ENCODE measurements around the gene TMUB1.
A peak's percentile ranks its signal among the peaks of the same experiment; 100 is the strongest.

Gene TMUB1

GRCh38 chr7:151121380-151122170 lies 38.3 kb upstream of the TMUB1 start:
- no peak for DNase-seq

DNA sequence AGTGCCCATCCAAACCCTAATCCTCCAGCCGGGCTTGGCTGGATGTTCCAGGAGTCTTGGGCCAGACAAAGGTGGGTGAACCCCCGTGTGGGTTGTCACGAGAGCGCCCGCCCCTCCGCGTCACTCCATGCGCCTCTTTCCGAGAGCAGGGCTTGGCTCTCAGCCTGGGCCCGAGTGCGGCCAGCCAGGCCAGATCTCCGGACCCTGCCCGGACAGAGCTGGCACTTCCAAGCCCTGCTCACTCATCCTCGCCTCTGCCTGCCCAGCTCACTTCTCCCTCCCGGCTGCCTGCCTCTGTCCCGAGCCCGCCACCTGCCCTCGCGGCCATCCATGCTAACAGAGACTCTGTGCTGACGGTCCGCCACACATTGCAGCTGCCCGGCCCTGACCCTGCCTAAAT lies 37.6 kb upstream of the TMUB1 start:
- DNase-seq: no peak

DNA sequence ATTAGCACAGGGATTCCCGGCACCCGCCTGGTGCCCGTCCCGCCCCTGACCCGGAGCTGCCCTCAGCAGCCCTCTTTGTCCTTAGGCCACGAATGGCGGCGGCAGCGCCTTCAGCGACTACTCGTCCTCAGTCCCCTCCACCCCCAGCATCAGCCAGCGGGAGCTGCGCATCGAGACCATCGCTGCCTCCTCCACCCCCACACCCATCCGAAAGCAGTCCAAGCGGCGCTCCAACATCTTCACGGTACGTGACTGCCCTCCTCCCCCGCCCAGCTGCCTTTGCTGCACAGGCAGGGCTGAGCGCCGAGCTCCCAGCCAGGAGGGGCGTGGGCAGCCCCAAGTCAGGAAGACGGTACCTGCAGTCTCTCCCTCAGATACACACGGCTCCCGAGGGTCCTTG lies 36.6 kb upstream of the TMUB1 start:
- DNase-seq: no peak

- DNase-seq: no peak
Observed at GRCh38 chr7:151119055-151119415, 35.7 kb upstream of the TMUB1 start.

DNA sequence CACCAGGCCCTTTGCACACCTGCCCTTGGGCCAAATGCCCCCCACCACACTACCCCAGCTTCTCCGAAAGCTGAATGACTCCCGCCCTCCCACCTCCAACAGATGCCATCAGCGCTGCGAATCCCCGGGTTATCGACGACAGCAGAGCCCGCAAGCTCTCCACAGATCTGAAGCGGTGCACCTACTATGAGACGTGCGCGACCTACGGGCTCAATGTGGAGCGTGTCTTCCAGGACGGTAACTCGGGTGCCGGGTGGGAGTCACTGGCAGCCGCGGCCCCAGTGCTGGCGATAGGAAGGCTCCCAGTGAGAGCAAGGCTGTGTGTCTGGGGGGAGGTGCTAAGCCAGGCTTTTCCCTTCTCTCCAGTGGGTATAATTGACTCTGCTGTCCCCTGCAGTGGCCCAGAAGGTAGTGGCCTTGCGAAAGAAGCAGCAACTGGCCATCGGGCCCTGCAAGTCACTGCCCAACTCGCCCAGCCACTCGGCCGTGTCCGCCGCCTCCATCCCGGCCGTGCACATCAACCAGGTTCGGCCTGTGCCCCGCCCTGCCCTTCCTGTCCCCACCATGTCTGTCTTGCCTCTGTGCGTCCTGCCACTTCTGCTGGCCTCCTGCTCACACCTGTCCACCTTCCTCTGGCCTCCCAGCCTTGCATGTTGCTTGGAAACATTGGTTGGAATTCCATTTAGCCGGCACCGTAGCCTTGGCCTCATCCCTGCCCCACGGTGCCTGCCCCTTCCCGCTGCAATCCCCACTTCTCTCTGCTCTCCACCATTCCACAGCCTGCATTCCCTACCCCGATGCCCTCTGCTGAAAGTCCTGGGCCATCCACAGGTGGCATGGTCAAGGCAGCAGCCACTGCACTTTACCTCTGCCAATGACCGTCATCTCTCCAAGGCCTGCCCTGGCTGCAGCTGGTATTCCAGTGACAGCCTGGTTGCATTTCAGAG lies 35.1 kb upstream of the TMUB1 start:
- no peak for DNase-seq

GRCh38 chr7:151117565-151117964 lies 34.3 kb upstream of the TMUB1 start:
- DNase-seq: no peak

DNA sequence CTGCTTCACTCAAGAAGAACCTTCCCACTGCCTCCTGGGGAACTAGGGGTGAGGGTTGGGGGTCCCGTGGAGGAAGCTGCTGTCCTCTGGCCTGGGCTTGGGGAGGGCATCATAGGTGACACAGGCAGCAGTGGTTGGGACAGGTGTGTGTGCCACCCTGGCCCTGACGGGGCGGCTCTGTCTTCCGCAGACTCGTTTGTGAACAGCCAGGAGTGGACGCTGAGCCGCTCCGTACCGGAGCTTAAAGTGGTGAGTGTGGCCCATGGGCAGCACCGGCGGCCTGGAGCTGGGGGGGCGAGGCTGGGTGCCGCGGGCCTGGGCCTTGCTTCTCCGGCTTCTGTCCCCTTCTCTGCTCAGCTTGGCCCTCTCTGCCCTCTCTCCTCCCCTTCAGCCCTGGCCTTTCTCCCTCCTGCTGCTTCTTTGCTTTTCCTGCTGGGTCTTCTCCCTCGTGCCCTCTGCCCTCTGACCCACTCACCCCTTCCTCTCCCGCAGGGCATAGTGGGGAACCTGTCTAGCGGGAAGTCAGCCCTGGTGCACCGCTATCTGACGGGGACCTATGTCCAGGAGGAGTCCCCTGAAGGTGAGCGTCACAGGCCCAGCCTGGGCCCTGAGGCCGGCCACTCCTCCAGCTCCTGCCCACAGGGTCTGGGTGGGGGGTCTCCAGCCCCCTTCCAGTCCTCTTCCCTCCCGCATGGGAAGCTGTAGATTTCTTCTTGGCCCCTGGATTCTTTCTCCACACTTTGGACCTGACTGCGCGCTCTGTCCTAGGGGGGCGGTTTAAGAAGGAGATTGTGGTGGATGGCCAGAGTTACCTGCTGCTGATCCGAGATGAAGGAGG lies 33.5 kb upstream of the TMUB1 start:
- no peak for DNase-seq

- DNase-seq: no peak
Observed at GRCh38 chr7:151115836-151116418, 32.6 kb upstream of the TMUB1 start.

GRCh38 chr7:151115121-151115835 lies 32.0 kb upstream of the TMUB1 start:
- peak; percentile 41 for DNase-seq

GRCh38 chr7:151114151-151115090 lies 31.1 kb upstream of the TMUB1 start:
- peak; percentile 20 for DNase-seq

DNA sequence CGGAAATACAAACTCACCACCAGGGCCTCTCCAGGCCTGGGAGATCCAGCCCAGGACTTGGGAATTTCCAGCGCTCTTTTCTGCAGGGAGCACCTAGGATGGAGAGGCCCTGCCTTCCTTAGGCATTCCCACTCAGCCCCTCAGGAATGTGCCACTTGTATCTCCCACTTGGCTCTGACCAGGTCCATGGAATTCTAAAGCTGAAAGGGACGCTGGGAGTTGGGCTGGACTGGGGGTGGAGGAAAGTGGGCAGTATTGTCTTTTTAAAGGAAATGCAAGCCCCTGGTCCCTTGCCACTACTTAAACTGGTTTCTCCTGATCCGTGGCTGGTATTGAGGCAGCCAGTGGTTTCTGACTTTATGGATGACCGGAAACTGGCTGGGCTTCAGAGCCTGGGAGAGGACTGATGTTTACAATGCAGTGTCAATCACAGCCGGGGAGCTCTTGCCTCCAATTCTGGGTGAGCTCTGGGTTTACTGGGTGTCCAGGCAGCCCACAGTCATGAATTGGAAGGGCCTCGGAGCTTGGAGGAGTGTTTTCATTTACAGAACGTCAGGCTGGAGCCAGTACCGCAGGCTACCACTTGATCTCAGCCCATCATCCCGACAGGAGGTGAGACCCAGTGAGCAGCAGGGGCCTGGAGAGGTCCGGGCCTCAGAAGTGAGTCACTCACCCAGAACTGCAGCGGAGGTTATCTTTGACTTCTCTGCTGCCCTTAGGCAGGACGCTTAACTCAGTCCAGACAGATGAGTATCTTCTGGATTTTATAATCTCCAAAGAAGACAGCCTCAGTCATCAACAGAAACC lies 30.3 kb upstream of the TMUB1 start:
- DNase-seq: peak; percentile 94

GRCh38 chr7:151110941-151111645 lies 27.8 kb upstream of the TMUB1 start:
- DNase-seq: peak; percentile 69

GRCh38 chr7:151110236-151110940 lies 27.1 kb upstream of the TMUB1 start:
- DNase-seq: no peak

- DNase-seq: peak; percentile 68
Observed at GRCh38 chr7:151109094-151110048, 26.1 kb upstream of the TMUB1 start.

- no peak for DNase-seq
Observed at GRCh38 chr7:151107882-151108281, 24.6 kb upstream of the TMUB1 start.

DNA sequence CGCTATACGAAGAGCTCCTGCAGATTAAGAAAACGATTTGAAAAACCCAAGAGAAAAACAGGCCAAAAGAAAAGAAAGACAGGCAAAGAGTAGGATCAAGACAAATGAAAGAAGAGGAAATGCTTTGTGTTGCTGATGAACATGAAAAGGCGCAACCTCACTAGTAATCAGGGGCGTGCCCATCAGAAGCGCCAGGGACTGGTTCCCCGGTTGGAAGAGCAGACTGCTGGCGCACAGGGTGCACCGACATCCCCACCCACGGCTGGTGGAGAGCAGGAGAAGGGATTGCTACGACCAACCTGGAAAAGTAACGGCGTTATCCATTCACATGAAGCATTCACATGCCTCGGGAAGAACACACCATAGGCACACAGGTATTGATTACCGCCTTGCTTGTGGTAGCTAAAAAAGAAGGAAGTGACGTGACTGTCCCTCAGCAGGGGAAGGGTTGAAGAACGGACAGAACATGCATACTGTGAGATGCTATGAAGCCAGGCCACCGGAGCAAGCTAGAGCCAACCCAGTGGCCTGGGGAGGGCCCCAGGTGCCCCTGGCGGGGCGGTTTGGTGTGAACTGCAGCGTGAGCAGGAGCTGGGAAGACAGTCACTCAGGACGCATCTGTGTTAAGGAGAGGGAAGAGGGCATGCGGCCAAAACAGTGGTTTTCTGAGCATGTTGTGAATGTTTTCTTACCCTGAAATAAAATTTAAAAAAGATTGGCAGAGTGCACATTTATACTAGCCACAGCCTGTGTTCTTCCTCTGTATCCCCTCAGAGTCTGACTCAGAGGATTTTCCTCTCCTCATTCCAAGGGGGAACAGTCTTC lies 21.3 kb upstream of the TMUB1 start:
- peak; percentile 94 for DNase-seq

Data from fibroblast of skin of back (primary cell).